BE2C (cell line): ENCODE measurements around the gene NFKBIE.
A peak's percentile ranks its signal among the peaks of the same experiment; 100 is the strongest.

Experiments used
- DNase-seq: peaks from one replicate; pipeline ENCODE4 v3.0.0-alpha.2; 2020
- H3K27me3 ChIP-seq: fragments of 250-450 bp; sonication (Bioruptor Pico); 2 replicates; pipeline ENCODE4 v1.5.1; 2020; ENCODE audit warnings: mild to moderate bottlenecking
- H3K36me3 ChIP-seq: fragments of 250-450 bp; sonication (Bioruptor Pico); 2 replicates; pipeline ENCODE4 v1.5.1; 2020; ENCODE audit warnings: mild to moderate bottlenecking
- H3K4me1 ChIP-seq: fragments of 250-450 bp; sonication (Bioruptor Pico); 2 replicates; pipeline ENCODE4 v1.5.1; 2020
- H3K4me3 ChIP-seq: 2 replicates; pipeline ENCODE4 v1.5.1; 2011; ENCODE audit warnings: low read depth, low read length
- H3K9me3 ChIP-seq: fragments of 250-450 bp; sonication (Bioruptor Pico); 2 replicates; pipeline ENCODE4 v1.5.1; 2020
- TF ChIP-seq, protein P1 (sequence below): IDR thresholded peaks from 2 replicates; pipeline ENCODE4 v1.5.1; 2012; ENCODE audit warnings: mild to moderate bottlenecking, low read depth, low read length

NFKBIE gene

GRCh38 chr6:44237021-44237812 lies 28.1 kb downstream of the NFKBIE start:
- DNase-seq: peak; percentile 85
- peak overlapping the region; percentile 72 for H3K4me3 ChIP-seq
- H3K36me3 ChIP-seq: peaks cover 33% of the 10 kb centered on the region
- H3K9me3 ChIP-seq: no peaks in the 10 kb centered on the region
- TF ChIP-seq, protein P1, sequence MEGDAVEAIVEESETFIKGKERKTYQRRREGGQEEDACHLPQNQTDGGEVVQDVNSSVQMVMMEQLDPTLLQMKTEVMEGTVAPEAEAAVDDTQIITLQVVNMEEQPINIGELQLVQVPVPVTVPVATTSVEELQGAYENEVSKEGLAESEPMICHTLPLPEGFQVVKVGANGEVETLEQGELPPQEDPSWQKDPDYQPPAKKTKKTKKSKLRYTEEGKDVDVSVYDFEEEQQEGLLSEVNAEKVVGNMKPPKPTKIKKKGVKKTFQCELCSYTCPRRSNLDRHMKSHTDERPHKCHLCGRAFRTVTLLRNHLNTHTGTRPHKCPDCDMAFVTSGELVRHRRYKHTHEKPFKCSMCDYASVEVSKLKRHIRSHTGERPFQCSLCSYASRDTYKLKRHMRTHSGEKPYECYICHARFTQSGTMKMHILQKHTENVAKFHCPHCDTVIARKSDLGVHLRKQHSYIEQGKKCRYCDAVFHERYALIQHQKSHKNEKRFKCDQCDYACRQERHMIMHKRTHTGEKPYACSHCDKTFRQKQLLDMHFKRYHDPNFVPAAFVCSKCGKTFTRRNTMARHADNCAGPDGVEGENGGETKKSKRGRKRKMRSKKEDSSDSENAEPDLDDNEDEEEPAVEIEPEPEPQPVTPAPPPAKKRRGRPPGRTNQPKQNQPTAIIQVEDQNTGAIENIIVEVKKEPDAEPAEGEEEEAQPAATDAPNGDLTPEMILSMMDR: no peak
- H3K4me1 ChIP-seq: peaks cover 34% of the 10 kb centered on the region
- H3K27me3 ChIP-seq: no peaks in the 10 kb centered on the region

GRCh38 chr6:44235891-44236516 lies 29.3 kb downstream of the NFKBIE start:
- Histone ChIP-seq H3K27me3 (no peaks in the 10 kb centered on the region), H3K36me3 (peaks cover 44% of the 10 kb centered on the region), H3K4me3 (no peak overlapping the region), H3K4me1 (peaks cover 34% of the 10 kb centered on the region), H3K9me3 (no peaks in the 10 kb centered on the region)
- TF ChIP-seq, protein P1: no peak
- no peak for DNase-seq

GRCh38 chr6:44235269-44235668 lies 30.1 kb downstream of the NFKBIE start:
- Histone ChIP-seq H3K27me3 (no peaks in the 10 kb centered on the region), H3K4me1 (peaks cover 34% of the 10 kb centered on the region), H3K9me3 (no peaks in the 10 kb centered on the region), H3K4me3 (no peak overlapping the region), H3K36me3 (peaks cover 48% of the 10 kb centered on the region)
- TF ChIP-seq, protein P1: no peak
- peak; percentile 52 for DNase-seq

- peaks cover 57% of the 10 kb centered on the region for H3K36me3 ChIP-seq
- TF ChIP-seq, protein P1: peak; percentile 96
- peaks cover 34% of the 10 kb centered on the region for H3K4me1 ChIP-seq
- H3K4me3 ChIP-seq: no peak overlapping the region
- no peaks in the 10 kb centered on the region for H3K9me3 ChIP-seq
- peak; percentile 79 for DNase-seq
- H3K27me3 ChIP-seq: no peaks in the 10 kb centered on the region
Measured at GRCh38 chr6:44234101-44235025, 31.0 kb downstream of the NFKBIE start.

- H3K9me3 ChIP-seq: no peaks in the 10 kb centered on the region
- H3K4me3 ChIP-seq: no peak overlapping the region
- H3K36me3 ChIP-seq: peaks cover 63% of the 10 kb centered on the region
- no peaks in the 10 kb centered on the region for H3K27me3 ChIP-seq
- DNase-seq: no peak
- TF ChIP-seq, protein P1: no peak
- H3K4me1 ChIP-seq: peaks cover 34% of the 10 kb centered on the region
Measured at GRCh38 chr6:44233567-44234100, 31.7 kb downstream of the NFKBIE start.
